GM21381 (cell line): Measurements from ENCODE around the gene RPAP3.

Source experiments
- ATAC-seq: cut with Tn5 transposase; IDR thresholded peaks from one replicate; pipeline ENCODE4 v1.9.1; 2021; ENCODE audit warnings: mild to moderate bottlenecking, moderate library complexity; ENCODE audit not compliant: unreplicated experiment

The RPAP3 gene, protein sequence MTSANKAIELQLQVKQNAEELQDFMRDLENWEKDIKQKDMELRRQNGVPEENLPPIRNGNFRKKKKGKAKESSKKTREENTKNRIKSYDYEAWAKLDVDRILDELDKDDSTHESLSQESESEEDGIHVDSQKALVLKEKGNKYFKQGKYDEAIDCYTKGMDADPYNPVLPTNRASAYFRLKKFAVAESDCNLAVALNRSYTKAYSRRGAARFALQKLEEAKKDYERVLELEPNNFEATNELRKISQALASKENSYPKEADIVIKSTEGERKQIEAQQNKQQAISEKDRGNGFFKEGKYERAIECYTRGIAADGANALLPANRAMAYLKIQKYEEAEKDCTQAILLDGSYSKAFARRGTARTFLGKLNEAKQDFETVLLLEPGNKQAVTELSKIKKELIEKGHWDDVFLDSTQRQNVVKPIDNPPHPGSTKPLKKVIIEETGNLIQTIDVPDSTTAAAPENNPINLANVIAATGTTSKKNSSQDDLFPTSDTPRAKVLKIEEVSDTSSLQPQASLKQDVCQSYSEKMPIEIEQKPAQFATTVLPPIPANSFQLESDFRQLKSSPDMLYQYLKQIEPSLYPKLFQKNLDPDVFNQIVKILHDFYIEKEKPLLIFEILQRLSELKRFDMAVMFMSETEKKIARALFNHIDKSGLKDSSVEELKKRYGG

DNA sequence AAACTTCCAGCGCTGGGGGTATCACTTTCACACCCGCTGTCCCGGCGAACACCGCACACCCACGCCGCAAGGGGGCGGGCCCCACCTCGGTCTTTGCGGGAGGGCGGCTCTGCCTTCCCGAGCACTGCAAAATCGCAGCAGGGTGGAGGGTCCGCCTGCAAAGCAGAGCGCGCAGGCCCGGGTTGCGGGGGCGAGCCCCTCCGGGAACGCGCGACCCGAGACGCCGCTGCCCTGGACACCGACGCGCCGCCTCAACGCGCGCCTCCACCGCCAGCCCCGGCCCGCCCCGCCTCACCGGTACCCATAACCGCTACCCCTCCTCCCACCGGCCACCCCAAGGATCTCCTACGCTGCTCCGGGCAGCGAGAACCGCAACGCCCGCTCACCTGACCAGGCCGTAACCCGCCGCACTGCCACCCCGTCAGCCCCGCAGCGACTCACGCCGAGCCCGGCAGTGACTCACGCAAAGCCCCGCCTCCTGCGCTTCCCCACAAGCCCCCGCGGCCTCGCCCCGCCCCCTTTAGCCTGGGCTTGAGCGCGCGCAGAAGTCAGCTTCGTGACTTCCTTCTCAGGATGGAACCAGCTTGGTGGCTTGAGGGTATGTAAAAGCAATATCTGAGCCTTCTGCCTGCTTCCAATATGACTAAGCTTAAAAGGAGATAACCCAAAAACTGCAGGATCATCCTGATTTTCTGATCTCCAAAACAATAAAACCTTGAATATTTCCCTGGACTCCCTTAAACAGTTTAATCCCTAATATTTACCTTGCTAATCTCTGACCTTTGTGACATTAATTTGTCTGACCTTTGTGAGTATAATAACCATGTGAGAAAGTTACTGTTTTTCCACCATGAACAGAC, at the start of gene RPAP3:
Gene RPAP3, minus strand, starts transcription at position 465 of the 860 bp plus-strand sequence. CDS start 3,190 bp downstream, outside the sequence.
- ATAC-seq, result peak; percentile 80

DNA sequence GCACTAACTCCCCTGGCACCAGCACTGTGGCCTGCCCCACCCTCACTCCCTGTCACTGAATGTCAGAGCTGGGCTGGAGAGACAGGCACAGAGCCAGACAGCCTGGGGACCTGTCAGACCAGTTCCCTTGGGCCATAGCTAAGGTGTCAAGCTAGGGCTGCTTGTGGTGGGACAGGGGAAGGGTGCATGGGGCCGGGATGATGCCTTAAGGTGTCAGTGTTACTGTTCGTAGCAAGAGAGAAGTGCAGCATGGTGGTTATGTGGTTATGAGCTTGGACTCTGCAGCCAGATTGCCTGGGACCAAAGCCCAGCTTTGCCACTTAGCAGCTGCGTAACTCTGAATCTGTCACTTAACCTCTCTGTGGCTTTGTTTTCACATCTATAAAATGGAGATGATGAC, 49.1 kb upstream of the RPAP3 start:
- ATAC-seq, result peak; percentile 20

DNA sequence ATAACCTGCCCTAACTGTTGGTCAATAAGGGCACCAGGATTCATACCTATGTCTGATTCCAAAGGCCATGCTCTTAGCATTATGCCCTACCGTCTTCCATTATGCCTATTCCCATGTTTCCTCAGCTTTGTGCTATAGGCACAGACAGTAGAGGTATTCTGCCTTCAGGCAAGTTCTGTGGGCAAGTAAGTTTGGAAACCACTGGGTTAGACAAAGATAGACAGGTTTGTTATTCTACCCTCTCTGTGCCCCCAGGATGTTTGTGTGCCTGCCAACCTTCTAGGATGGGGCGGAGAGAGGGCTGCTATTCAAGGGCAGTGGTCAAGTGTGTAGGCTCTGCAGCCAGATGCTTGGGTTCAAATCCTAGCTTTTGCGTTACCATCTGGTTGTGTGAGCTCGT, 48.3 kb upstream of the RPAP3 start:
- ATAC-seq, result no peak

DNA sequence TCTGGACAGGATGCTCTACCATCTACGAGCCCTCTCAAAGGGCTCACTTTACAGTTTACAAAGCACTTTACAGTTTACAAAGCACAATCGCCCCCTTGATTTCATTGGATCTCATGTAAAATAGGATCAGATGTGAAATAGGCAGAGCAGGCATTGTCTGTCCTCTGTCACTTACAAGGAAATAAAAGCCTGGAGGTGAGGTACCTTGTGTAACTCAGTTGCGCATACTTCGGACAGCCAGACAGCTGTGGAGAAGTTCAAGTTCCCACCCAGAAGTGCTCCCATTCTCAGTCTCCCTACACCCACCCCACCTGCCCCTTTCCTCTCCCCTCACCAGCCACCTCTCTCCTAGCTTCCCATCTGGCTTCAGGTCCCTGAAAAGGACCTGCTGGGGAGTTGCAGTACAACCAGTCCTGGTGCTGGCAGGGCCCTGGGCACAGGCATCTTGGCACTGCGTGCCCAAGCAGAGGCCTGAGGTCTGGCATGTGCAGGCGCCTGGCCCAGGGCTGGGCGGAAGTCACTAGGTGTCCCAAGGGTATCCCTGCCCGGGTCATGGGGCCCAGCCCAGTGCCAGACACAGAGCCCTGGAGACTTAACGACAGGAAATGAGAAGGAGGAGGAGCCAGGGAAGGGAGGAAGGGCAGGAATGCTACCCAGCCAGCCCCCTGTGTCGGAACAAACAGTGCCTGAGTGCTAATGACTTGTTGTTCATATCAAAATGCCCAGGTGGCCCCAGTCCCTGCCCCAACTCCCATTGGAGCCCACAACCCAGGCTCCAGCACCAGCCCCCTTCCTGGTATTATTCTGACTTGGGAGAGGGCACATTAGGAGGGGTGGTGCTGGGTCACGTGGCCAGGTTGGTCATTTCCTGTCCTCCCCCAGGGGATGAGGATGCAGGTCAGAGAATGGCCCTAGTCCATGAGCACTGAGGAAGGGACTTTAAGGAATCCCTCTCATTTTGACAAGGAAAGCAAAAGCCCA, 47.5 kb upstream of the RPAP3 start:
- ATAC-seq, result no peak

DNA sequence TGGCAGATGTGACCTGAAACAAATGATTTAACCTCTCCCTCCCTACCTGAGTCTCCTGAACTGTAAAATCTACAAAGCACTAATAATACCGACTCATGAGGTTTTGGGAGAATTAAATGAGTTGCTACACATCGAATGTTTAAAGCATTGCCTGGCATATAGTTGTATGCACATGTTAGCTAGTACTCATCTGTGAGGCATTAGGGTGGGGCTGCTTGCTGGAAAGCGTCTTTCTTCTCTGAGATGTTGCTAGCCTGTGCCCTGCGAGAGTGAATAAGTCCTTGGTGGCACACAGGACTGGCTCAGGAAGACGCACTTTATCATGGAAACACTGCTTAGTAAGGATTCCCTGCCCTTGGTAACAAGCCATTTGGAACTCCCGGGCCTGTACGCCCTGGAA, 46.7 kb upstream of the RPAP3 start:
- ATAC-seq, result no peak

DNA sequence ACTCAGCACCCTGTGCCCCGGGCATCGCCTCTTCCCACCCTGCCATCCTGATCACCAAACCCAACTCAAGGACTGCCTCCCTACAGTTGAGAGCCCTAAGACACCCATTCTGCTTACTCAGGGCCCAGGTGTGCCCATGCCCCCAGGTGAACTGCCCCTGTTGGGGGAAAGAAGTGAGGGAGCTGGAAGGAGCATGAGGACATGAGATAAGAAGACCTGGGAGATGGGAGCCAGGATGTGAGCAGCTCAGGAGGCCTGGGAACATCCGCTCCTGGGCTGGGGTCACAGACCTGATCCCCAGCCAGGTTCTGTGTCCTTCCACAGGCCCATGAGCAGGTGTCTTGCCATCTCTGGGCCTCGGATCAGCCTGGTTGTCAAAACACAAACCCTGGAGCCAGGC, 46.3 kb upstream of the RPAP3 start:
- ATAC-seq, result no peak

DNA sequence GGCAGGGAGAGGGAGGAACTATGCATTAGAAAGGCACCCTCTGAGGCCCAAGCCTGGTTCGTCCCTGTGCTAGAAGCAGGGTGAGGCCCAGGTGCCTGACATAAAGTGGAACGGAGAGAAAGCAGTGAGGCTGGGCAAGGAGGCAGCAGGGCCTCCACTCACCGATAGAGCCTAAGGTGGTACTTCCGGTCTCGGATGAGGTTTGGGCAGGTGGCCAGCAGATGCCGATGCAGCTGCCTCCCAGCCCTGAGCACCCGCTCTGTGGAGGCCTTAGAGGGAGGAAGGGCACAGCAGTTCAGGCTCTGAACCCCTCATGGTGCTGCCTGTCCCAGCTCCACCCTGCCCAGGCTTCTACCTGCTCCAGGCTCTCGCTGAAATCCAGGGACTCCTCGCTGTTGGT, 45.7 kb upstream of the RPAP3 start:
- ATAC-seq, result no peak

DNA sequence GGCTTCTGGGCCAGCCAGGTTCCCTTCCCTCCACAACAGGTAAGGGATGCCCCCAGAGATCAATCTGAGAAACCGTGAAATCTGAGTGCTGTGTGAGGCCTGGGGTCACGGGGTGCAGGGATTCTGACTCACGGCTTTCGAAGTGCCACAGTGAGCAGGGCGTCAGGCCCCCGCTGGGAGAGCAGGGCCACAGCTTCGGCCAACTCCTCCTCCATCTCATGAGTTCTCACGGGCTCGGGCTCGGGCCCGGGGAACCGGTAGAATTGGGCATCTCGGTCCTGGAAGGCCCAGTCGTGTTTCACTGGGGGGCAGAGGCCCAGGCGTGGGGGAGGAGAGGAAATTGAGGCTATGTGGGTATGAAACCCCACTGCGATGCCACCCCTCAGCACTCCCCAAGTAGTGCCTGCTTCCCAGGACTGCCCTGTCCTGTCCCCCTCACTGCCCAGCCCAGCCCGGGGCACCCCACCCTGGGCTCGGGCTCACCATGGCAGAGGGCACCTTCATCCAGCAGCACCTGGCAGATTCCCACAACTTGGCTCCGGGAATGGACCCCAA, 45.2 kb upstream of the RPAP3 start:
- no peak for ATAC-seq

DNA sequence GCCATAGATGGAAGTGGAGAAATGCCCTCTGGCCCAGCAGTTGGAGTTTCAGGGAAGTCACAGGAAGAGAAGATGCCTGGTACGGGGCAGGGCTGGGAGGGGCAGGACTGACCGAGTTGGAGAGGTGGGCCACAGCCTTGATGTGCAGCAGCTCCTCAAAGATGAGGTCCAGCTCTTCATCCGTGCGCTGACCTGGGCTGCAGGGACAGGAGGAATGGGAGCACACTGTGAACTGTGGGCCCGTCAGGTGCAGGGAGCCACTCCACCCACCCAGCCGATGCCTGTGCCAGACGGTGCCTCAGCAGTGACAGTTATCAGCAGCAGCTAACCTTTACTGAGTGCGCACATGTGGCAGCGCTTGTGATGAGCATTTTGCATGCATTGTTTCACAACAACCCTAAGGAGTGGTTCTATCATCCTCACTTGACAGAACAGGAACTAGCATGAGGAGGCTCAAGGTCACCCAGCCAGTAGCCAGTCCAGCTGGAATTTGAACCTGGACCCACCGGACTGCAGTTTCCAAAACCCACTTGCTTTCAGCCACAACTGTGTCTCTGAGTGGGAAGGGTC, 44.5 kb upstream of the RPAP3 start:
- ATAC-seq, result no peak

DNA sequence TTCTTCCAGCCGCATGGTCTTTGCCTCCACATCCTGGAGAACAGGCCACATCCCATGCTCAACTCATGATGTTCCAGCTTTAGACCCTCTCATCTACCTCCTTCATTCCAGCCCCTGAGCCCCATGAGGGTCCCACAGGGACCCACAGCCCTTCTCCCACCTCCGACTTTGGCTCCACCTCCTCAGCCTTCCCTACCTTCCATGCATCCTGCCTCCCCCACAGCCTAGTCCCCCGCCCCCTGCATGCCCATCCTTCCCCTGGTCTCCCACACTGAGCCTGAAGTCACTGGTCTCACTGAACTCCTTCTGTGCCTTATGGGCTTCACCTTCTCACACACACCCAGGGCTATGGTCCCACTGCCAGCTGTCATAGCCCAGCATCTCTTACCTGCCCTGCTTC, 43.1 kb upstream of the RPAP3 start:
- ATAC-seq, result no peak

DNA sequence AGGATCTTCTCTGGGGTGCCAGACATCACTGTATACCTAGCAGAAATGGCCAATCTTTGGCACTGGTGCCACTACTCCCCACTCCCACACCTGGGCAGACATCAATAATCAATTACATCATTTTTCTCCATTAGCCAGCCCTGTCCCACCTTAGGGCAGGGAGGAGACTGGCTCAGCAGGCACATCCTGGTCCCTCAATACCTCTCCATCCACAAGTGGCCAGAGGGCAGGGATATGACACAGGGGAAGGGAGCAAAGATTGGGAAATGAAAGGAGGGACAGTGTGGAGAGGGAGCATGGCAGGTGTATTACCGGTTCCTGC, 42.6 kb upstream of the RPAP3 start:
- no peak for ATAC-seq

DNA sequence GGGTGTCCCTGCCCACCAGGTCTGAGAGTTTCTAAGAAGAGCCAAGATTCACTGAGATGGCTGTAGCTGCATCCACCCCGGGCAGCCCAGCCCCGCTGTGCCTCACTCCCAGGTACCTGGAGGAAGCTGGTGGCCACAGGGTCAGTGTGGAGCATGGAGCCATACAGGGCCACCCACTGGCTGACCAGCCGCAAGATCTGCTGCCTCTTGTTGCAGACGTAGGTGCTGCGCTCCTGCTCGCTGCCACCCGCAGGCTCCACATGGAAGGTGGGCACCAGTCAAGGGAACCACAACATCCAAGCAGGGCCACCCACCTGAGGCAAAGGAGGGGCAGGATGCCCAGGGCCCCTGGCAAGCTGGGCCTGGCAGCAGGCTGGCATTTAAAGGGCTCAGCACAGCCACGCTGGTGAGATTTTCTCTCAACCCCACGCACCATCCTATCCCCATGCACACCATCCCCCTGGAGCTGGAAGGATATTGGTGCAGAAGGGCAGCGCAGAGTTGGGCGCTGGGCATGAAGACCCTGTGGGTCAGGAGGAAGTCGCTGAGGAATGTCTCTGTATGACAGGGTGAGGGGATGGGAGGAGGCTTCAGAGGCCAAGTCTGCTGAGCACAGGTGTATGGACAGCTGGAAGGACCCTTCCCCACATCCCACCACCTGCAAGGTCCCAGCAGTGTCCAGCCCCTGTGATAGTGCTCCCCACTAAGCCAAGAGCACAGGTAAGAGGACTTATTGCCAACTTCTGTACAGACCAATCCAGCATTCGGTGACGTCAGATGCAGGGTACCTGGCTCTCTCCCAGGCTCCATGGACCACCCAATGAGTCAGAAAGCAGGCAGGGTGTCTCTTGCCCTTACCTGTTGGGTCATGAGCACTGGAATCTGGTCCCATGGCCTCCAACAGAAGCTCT, 42.0 kb upstream of the RPAP3 start:
- ATAC-seq, result no peak

DNA sequence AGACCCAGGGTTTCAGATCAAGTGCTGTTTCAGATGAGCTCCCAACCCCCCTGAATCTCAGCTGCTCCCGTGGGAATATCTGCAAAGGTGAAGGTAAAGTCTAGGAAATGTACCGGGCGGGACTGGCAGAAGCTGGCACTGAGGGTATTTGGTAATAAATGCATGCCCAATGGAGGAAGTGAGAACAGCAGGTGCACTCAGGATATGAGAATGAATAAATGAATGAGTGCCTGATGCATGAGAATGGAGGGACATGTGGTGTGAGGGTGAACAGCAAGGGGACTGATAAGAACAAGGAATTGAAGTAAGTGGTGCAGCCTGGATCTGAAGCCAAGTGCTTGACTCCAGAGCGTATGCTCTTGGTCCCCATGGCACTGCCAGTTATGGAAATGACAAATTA, 41.3 kb upstream of the RPAP3 start:
- no peak for ATAC-seq

DNA sequence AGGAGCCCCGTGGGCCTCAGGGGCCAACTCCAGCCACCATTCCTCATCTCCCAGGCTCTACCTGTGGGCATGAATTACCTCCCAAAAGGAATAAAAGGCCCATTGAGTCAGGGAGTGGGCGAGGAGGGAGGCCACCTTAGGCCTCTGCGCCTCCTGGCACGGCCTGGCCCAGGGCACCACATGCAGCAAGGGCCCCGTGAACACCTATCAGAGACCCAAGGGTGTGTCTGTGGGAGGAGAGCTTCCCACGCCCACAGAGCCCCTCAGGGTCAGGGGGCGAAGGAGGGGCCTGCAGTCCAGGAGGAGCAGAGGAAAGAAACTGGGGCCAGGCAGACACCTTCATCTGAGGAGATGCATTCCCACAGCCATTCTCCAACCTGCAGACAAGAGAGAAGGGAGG, 40.7 kb upstream of the RPAP3 start:
- ATAC-seq, result no peak

DNA sequence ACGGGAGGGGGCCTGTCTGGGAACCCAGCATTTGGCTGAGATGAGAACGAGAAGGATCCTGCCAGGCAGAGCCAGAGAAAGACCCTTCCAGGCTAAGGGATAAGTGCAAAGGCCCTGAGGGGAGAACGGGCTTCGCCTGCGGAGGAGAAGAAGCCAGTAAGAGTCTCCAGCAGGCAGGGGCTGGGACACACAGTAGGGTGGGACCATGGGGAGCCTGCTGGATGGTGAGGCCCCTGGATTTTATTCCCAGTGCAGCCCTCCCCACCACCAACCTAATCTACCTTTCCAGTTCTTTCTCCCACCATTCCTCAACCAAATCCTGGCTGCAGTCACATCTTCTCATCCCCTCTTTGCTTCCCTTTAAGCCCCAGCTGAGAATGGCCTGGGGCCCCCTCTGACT, 40.2 kb upstream of the RPAP3 start:
- no peak for ATAC-seq

DNA sequence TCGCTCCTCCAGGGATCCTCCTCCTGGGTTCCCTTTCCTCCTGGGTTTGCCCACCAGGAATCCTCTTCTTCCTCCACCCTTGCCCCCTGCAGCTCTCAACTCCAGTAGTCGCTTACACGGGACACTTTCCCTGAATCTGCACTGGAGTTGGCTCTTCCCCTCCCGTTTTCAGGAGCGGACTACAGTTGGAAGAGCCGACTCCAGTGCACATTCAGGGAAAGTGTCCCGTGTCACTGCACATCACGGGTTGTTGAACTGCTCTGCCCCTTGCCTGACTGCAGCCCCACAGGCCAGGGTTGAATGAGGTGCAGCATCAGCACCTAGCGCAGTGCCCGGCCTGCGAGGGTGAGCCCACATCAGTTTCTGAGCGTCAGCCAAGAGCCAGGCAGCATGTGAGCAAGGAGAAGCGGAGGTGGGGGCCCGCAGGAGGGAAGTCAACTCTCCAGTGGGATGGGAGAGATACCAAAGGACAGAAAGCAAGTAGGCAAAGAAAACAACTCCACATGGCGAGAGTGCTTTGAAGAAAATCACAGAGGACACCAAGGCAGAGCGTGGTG, 39.7 kb upstream of the RPAP3 start:
- no peak for ATAC-seq

DNA sequence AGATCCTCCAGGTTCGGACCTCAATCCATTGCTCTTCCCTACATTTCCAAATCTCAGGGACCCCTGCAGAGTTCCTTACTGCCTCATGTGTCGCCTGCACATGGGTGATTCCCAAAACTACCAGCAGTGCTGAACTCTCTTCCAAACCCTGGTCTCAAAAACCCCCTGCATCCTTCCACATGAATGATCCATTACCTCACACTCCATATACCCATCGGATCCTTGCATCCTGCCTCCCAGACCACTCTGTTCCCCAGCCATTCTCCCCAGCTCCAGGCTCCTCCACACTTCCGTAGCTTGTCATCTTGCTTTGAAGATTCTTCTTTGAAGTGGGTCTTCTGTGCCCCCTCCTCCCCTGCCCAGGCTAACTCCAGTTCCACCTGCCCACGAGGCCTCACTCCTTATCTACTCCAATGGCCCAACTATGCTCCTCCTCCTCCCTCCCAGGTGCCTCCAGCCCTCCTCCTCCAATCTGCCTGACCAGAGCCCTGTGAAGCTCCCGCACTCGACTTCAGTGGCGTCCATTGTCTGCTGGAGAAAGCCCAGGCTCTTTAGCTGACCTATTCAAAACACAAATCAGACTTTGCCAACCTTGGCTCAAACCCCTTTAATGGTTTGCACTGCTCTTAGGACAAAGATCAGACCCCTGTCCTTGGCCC, 39.1 kb upstream of the RPAP3 start:
- no peak for ATAC-seq

DNA sequence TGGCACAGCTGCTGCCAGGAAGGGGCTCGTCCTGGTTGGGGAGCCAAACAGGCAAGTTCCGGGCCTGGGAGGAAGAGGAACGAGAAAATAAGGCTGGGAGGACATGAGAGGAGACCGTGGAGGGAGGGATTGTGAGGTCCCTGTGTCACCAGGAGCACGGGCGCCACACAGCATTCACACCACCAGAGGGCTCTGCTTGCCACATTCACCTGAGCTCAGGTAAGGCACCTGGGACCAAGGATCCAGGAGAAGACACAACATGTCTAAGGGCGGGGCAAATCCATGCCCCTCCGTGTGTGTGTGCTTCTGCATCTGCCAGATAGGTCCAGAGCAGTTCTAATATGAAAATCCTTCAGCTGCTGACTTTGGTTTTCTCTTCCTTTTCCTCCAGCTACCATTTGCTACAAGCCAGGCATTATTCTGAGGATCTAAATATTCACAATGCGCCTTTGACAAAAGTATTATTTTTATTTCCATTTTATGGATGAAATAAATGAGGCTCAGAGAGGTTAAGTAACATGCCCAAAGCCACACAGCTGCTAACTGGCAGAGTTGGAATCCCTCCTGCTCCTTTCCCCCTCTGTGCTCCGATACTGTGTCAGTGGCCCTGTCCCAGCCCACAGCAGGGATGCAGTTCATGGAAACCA, 38.3 kb upstream of the RPAP3 start:
- ATAC-seq, result no peak
